HG03064 (cell line): ENCODE results near the gene P2RX6.

Experiments used
- ATAC-seq: cut with Tn5 transposase; IDR thresholded peaks from one replicate; pipeline ENCODE4 v1.9.1; 2021; ENCODE audit warnings: low read depth; ENCODE audit not compliant: unreplicated experiment

P2RX6 gene

DNA sequence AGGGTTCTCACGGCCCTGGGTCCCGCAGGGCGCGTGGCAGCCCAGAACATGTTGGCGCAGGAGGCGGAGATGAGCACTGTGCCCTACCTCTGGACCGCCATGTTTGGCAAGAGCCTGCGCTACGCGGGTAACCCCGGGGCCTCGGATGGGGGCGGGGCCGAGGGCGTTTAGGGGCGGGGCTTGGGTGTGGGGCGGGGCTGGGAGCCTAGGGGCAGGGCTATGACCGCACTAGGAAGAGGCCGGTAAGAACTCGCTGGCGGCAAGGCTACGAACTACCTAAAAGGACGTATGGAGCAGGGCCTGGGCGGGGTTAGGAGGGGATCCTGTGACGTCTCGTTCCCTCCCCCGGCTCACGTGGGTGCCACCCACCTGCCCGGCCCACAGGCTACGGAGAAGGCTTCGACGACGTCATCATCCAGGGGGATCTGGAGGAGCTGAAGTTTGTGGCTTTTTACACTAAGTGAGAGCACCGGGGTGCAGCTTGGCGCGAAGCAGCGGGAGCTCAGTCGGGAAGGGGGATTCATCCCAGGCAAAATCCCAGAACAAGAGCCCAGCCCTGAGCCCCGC, 35.6 kb upstream of the P2RX6 start:
- ATAC-seq: no peak

DNA sequence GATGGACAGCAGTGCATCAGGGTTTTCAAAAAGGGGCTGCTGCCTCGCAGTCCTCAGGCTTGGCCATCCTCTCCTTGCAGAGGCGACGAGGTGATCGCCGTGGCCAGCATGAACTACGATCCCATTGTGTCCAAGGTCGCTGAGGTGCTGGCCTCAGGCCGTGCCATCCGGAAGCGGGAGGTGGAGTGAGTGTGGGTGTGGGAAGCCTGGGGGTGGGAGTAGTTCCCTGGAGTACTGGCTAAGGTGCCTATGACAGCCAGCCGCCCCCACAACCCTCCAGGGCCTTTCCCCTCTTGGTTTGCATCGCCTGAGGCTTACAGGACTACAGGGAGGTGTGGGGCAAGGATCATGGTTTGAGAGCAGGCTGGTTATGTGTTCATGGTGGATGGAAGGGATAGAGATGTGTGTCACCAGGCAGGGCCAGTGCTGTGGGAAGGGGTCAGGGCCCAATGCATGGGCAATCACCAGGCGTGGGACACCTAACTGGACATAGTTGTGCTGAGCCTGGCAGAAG, 35.0 kb upstream of the P2RX6 start:
- no peak for ATAC-seq

DNA sequence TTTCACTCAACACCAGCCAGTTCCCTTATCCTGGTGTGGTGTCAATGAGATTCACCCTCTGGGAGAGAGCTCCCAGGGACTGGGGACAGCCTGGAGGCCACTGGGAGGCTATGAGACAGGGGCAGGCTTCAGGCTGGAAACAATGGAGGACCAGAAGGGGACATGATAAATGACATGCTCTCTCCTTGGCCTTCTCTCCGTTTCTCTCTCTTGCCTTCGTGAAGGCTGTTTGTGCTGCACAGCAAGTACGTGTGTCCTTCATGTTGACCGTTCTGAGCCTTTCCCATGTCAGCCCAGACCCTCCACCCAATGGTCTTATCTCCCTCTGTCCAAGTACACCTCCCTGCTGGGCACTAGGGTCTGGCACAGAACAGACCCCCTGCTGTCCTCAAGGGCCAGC, 34.4 kb upstream of the P2RX6 start:
- ATAC-seq: no peak

DNA sequence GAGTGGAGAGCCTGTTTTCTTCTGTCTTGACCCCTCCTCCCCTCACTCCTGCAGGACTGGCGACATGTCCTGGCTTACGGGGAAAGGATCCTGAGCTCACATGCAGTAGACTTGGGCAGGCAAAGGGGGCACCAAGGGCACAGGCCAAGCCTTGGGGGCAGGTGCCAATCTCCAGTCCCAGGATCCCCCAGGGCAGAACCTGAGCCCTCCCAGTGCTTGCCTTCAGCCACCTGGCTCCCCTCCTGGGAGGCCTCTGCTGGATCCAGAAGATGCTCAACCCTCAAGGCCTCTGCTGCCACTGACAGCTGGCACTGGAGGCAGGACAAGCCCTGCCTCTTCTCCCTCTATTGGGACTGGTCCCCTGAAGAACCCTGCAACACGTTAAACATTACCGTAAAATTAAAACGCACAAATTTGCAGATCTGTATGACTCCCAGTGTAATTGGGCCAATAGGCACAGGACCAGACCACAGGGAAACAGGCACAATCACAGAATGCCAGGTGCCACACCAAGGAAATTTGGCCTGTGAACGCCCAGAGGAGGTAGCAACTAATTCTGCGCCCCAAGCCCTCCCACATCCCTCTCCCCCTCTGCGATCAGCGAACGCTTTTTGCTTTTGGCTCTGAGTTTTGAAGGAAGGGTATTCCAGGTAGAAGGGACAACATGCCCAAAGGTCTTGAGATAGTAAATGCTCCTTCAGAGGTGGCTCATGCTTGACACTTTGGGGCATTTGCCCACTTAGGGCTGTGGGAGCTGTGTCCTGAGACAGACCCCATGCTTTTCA, 33.8 kb upstream of the P2RX6 start:
- no peak for ATAC-seq

DNA sequence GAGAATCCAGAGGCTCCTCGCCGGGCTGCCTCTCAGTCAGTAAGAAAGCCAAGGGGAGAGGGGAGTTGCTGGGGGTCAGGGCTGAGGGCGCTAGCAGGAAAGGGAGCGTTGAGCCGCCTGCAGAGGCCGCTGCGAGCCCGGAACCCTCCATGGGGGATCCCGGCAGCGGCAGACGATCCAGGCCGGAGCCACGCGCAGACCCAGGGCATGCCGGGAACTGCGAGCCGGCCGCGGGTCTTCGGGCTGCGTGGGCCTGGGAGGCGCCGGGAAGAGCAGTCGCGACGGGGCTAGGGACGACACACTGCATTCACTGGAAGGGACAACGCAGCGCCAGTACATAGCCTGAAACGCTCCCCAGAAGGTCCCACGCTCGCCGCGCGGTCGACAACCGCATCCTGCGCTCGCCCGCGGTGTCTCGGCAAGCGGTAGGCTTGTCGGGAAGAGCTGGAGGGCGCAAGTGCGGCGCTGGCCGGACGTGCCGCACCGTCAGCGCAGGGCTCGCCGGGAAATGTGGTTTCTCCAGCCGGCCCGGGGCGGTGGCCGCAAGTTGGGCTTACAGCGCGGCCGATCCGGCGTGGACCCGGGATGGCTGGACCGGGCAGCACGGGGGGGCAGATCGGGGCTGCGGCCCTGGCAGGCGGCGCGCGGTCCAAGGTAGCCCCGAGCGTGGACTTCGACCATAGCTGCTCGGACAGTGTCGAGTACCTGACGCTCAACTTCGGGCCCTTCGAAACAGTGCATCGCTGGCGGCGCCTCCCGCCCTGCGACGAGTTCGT, 33.0 kb upstream of the P2RX6 start, which contains the start of gene LZTR1:
LZTR1 (plus strand) TSS at position 511 of the 776 bp plus-strand sequence; CDS start at position 586, 75 bp downstream.
- ATAC-seq: peak; percentile 63

DNA sequence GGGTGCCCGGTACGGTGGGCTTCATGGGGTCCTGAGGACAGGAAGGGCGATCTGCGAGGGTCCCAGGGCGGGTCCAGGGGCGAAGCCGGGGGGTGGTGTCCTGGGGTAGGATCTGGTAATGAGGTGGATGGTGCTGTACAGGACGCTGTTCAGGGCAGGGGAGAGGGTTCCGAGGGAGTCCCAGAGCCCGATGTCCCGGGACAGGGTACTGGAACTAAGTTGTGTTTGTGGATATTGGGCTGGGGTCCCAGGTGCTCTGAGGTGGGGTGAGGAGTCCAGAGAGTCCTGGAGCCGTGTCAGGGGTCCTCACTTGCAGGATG, 32.4 kb upstream of the P2RX6 start:
- peak; percentile 10 for ATAC-seq

DNA sequence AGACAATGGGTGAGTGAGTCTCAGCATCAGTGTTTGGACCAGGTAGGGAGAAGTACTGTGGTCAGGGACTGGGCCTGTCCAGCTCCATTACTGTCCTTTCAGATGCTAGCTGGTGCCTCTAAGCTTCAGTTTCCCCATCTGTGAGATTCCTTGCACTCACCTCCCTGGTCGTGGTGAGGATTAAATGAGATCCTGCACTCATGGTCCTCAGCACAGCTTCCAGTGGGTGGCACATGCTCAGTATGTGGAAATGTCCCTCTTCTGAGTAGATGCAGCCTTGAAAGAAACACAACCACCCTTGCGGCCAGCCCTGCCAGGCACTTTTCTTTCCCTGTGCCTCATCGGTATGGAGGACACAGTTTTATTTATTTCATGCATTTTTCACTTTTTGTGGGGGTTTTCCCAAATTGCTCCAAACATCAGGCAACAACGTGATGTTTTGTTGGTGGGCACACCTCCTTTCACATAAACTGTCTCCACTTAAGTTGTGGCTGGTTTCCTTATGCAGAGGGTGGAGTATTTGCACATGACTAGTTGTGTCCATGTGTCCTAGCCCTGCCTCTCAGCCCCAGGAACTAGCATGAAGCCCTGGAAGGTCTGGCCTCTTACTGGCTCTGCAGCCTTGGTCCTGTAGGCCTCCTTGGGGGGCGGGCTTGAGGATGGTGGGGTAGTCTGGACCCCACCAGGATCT, 31.7 kb upstream of the P2RX6 start:
- ATAC-seq: no peak

DNA sequence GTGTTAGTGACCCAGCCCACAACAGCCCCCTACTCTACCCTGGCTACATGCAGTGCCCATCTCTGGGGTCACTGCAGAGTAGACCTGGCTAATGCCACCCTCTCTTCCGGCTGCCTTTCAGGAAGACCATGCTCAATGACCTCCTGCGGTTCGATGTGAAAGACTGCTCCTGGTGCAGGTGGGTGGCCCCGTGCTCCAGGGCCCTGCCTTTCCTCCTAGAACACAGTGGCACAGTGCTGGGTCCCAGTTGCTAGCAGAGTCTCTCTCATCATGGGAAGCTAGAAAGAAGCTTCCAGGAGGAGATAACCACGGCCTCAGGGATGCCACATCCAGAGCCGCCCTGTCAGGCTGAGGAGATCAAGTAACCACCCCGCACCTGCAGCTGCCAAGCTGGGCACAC, 29.2 kb upstream of the P2RX6 start:
- no peak for ATAC-seq

DNA sequence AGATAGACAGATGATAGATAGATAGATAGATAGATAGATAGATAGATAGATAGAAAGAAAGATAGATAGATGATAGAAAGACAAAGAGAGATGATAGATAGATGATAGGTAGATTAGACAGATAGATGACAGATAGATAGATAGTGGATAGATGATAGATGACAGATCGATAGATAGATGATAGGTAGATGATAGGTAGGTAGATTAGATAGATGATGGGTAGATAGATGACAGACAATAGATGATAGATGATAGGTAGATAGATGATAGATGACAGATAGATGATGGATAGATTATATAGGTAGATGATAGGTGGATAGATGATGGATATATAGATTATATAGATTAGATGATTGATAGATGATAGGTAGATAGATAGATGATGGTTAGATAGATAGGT, 28.6 kb upstream of the P2RX6 start:
- ATAC-seq: no peak

DNA sequence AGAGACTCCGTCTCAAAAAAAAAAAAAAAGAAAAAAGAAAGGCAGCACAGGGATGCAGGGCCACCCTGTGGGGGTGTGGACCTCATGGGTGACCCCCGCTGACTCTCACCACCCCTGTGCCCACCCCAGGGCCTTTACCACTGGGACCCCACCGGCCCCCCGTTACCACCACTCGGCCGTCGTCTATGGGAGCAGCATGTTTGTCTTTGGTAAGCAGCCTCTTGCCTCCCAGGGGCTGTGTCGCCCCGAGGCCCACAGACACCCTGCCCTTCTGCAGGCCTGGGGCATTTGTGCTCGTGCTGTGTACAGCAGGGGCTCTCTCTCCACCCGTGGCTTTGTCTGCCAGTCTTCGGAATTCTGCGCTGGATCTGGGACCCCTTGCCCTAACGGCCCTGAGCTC, 27.6 kb upstream of the P2RX6 start:
- ATAC-seq: no peak

DNA sequence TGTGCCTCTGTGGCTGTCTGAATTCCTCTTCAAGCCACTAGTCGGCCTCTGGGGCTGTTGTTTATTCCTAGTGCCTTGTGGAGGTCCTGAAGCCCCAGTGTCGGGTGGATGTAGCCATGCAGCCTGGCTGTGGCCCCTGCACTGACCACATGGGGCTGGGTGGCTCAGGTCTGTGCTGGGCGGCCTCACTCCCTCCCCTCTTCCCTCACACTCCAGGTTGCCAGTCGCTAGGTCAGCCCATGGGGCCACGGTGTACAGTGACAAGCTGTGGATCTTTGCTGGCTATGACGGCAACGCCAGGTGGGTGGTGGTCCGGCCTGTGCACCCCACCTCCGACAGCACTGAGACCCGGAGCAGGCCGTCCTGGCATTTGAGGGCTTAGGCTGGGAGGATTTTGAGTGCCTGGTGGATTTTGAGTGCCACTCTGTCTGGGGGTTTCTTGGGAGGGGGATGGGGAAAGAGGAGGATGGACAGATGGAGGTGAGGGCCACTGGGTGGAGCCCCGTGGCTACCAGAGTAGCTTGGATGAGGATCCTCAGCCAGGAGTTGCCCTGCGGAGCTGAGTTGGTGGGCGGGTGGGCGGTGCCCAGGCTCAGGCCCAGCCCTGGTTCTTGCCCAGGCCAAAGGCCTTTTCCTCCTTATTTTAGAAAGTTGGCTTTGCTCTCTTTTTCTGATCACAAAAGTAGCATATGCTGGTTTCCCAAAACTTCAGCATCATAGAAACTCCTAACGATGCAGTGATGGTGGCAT, 26.2 kb upstream of the P2RX6 start:
- no peak for ATAC-seq

DNA sequence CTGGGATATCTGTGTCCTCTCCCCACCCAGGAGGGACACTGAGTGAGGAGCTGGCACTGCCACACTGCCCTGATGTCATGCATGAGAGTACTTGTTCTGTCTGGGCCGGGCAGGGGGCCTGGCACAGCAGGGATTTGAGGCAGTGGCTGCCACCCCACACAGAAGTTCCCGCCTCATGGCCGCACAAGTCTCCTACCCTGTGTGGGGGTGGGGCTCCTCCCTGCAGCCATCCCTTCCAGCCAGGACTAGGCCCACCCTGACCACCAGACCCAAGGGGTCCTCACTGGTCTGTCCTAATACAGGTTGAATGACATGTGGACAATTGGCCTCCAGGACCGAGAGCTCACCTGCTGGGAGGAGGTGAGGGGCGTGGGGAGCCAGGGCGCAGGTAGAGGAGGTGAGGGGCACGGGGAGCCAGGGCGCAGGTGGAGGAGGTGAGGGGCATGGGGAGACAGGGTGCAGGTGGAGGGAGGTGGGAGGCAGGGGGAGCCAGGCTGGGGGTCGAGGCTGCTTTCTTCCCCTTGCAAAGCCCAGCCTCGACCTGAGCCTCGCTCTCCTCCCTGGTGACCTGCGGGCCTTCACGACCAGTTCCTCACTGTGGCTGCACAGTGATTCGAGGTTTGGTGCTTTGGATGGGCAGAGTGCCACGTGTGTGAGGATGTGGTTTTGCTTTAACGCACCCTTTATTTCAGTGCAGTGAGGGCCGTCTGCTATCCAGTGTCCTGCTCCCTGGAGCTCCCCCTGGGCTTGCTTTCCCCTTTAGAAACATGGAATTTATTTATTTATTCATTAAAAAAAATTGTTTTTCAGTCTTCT, 25.4 kb upstream of the P2RX6 start:
- ATAC-seq: no peak

DNA sequence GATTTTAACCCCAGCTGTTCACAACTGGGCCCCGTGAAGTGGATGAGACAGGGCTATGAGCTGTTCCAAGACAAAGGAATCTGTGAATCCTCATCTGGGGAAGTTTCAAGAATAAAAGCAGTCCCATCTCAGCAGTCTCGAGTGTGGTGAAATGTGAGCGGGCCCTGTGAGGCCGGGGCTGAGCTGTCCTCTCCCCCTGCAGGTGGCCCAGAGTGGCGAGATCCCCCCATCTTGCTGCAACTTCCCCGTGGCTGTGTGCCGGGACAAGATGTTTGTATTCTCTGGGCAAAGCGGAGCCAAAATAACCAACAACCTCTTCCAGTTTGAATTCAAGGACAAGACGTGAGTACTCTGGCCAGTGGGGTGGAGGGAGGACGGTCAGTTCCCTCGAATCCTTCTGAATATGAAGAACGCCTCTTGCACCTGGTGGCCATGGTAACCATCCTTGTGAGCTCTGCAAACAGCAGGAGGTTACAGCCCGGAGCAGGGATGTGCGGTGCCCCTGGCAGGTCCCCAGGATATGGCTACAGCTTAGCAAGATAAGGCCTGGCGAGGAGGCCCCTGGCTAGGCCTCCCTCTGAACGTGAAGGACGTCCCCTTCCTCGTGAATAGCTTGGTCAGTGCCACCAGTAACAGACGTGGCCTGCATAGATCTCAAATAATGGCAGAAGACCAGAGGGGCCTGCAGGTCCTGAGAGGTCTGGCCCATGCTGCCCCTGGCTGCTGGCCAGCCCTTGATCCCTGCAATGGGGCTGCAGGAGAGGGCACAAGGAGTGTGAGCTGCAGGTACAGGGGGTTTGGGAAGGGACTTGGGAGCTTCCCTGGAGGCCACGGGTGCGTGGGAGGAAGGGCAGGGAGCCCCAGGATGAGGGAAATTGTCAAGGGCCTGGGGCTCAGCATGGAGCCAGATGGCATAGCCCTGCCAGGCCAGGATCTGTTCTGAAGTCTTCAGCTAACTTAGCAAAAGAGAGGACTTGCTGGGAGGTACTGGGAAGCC, 24.5 kb upstream of the P2RX6 start:
- ATAC-seq: no peak

DNA sequence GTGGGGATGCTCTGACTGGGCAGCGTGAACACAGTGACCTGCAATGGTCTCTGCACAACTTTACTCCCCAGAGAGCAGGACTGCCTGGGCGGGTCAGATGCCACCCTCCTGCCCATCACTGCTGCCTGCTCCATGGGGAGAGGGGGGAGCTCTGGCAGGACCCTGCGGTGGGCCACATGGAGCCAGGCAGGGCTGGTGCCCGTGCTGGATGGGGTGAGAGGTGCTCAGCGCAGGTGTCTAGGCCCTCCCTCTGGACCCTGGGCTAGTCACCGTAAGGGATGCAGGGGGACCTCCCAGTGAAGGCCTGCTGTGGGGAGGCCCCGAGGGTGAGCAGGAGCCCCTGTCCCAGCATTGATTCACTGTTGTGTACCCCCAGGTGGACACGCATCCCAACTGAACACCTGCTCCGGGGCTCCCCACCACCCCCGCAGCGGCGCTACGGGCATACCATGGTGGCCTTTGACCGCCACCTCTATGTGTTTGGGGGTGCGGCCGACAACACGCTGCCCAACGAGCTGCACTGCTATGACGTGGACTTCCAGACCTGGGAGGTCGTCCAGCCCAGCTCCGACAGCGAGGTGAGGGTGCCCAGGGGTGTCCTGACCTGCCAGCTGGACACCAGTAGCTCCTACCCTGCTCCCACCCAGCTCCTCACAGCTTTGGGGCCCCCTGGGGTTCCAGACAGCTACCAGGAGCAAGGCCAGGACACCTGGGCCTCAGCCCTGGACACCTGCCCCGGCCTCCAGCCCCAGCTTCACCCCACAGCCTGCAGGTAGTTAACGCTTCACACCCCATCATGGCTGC, 23.5 kb upstream of the P2RX6 start:
- no peak for ATAC-seq

DNA sequence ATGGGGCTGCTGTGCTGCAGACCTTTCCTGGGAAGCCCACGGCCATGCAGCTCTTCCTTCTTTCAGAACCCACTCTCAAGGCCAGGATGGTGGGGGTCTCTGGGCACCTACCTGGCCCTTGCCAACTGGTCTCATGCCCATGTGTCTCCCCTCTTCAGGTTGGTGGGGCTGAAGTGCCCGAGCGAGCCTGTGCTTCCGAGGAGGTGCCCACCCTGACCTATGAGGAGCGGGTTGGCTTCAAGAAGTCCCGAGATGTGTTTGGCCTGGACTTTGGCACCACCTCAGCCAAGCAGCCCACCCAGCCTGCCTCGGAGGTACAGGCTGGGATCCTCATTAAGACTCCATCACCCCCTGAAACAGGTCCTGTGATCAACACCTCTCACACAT, 22.9 kb upstream of the P2RX6 start:
- no peak for ATAC-seq

DNA sequence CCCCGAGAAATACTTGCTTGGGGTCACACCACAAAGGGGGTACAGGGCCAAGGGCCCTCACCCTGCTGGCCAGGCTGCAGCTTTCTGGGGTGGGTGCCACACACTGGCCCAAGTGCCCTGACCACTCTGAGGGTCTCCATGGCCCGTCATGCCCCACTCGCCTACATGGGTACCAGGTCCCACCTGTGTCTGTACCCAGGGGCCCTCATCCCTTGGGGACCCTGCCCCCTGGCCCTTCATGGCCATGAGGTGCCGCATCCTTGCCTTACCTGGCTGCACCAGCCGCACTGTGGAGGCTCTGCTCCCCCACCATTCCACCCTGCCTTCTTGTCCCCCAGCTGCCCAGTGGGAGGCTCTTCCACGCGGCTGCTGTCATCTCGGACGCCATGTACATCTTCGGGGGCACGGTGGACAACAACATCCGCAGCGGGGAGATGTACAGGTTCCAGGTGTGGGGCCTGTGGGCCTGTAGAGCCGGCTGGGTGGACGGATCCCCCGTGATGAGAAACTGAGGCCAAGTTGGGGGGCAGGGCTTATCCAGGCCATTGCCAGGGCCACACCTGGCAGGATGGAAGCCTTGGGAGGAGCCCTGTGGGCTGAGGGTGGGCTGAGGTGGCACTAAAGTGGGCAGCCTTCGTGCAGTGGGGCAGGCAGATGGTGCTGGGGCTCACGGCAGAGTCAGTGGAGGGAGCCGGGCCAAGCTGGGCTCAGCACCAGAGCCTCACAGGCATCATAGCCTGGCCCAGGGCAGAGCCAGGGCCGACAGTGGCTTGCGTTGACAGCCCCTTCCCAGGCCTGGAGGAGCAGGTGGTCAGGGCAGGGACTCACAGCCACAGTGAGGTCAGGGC, 22.3 kb upstream of the P2RX6 start:
- ATAC-seq: no peak
